ENCODE data around the gene FAM20A. TPM values are rescaled to one million over a fixed set of nuclear protein-coding genes. Genes with fewer than 3 reads are reported as not detected.

FAM20A gene
- total RNA-seq, 2 experiments from 2014 or later = not detected

DNA sequence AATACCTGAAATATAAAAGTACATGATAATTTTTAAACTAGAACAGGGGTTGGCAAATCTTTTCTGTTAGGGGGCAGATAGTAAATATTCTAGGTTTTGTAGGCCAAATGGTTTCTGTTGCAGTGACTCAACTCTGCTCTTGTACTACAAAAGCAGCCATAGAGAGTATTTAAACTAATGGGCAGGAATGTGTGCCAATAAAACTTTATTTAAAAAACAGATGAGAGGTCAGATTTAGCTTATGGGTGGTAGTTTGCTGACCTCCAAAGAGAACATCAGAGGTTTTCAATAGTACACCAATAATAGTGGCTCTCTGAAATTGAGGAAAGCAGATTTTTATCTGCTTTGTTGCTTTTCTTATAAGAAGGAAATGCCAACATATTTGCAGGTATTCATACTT is 15.2 kb upstream of the FAM20A start:
- no peak for DNase-seq
- H3K4me3 Mint-ChIP-seq = no peak overlapping the region
- ChIA-PET POLR2A (no interaction called here), CTCF (no interaction called here)
- TF ChIP-seq, protein P1, sequence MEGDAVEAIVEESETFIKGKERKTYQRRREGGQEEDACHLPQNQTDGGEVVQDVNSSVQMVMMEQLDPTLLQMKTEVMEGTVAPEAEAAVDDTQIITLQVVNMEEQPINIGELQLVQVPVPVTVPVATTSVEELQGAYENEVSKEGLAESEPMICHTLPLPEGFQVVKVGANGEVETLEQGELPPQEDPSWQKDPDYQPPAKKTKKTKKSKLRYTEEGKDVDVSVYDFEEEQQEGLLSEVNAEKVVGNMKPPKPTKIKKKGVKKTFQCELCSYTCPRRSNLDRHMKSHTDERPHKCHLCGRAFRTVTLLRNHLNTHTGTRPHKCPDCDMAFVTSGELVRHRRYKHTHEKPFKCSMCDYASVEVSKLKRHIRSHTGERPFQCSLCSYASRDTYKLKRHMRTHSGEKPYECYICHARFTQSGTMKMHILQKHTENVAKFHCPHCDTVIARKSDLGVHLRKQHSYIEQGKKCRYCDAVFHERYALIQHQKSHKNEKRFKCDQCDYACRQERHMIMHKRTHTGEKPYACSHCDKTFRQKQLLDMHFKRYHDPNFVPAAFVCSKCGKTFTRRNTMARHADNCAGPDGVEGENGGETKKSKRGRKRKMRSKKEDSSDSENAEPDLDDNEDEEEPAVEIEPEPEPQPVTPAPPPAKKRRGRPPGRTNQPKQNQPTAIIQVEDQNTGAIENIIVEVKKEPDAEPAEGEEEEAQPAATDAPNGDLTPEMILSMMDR (IDR thresholded peaks at IDR 0.05) = no peak
- intact Hi-C loops (cut with micrococcal nuclease) = no loop called here
- no peaks in the 10 kb centered on the region for H3K4me1 Mint-ChIP-seq (ENCODE audit: low read depth)
- no peaks in the 10 kb centered on the region for H3K9me3 Mint-ChIP-seq
- H3K27me3 Mint-ChIP-seq = peaks cover 25% of the 10 kb centered on the region
- H3K36me3 Mint-ChIP-seq (ENCODE audit: low read depth) = no peaks in the 10 kb centered on the region
- no peak for ATAC-seq
- no peak overlapping the region for H3K27ac Mint-ChIP-seq

DNA sequence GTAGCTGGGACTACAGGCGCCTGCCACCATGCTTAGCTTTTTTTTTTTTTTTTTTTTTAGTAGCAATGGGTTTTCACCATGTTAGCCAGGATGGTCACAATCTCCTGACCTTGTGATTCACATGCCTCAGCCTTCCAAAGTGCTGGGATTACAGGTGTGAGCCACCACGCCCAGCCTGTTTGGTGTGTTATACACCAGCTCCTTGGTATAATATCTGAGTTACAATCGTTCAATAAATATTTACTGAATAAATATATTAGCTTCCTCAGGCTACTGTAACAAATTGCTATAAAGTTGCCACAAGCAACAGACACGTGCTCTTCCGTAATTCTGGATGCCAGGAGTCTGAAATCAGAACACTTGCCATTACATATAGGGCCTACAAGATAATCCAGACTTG is 13.6 kb upstream of the FAM20A start:
- H3K4me3 Mint-ChIP-seq = no peak overlapping the region
- POLR2A ChIA-PET = no interaction called here
- H3K4me1 Mint-ChIP-seq (ENCODE audit: low read depth) = no peaks in the 10 kb centered on the region
- DNase-seq = no peak
- intact Hi-C loops (cut with micrococcal nuclease) = no loop called here
- H3K36me3 Mint-ChIP-seq (ENCODE audit: low read depth) = no peaks in the 10 kb centered on the region
- peaks cover 10% of the 10 kb centered on the region for H3K9me3 Mint-ChIP-seq
- CTCF ChIA-PET = interaction anchor here (0.7 to 4.0 kb wide), 12 partner anchors 8 to 147 kb away, joined by 3 to 20 read pairs (median 5); no protein-coding TSS in a partner anchor
- H3K27ac Mint-ChIP-seq = no peak overlapping the region
- TF ChIP-seq, protein P1 (IDR thresholded peaks at IDR 0.05) = no peak
- H3K27me3 Mint-ChIP-seq = peaks cover 22% of the 10 kb centered on the region
- ATAC-seq = no peak

DNA sequence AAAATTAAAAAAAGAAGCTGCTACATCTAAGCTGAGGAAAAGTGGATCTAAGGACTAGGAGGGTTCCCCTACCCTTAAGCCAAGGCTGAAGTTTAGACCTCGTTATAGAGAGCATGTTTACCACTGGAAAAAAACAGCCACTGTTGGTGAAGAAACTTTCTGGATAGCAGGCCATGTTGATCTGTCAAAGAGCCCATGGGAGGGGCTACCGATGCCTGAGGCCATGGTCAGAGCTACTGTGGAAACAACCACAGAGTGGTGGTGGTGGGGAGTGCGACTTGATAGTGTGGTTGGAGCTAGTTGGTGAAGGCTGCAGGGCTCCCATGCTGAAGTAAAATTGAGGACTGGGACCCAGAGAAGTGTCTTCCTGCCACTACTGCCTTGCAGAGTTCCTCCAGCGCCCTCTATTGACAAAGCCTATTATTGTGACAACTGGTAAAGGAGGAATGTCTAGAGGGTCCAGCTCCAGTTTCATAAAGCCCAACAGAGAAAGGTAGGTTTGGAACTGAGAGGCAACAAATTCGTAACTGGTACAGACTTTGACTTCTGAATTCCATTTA is 12.7 kb upstream of the FAM20A start:
- peak; percentile 48 for DNase-seq
- Mint-ChIP-seq H3K36me3 (ENCODE audit: low read depth) (no peaks in the 10 kb centered on the region), H3K4me3 (no peak overlapping the region), H3K27me3 (peaks cover 14% of the 10 kb centered on the region), H3K4me1 (ENCODE audit: low read depth) (no peaks in the 10 kb centered on the region), H3K9me3 (peaks cover 16% of the 10 kb centered on the region), H3K27ac (no peak overlapping the region)
- ChIA-PET CTCF (interaction anchor here (0.7 to 4.0 kb wide), 22 partner anchors 8 to 146 kb away, joined by 3 to 20 read pairs (median 3); no protein-coding TSS in a partner anchor), POLR2A (no interaction called here)
- TF ChIP-seq, protein P1 (IDR thresholded peaks at IDR 0.05) = peak; percentile 71
- ATAC-seq = peak; percentile 64
- intact Hi-C loops (cut with micrococcal nuclease) = no loop called here

DNA sequence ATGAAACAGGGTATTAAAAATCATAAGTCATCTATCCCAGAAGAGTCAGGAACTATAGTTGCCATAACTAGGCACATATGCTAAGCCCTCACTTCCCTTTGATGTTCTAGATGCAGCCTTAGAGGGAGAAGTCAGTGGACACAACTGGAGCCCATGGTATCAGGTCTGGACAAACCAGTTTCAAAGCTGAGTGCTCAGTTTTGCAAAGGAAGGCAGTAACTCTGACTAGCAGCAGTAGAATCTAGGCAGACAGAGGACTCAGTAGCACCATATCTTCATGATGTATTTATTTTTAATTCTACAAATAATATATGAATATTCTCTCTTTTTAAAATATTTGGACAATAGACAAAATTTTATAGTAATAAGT is 11.7 kb upstream of the FAM20A start:
- Mint-ChIP-seq H3K9me3 (peaks cover 20% of the 10 kb centered on the region), H3K4me1 (ENCODE audit: low read depth) (no peaks in the 10 kb centered on the region), H3K27ac (no peak overlapping the region), H3K36me3 (ENCODE audit: low read depth) (no peaks in the 10 kb centered on the region), H3K4me3 (no peak overlapping the region), H3K27me3 (peaks cover 10% of the 10 kb centered on the region)
- POLR2A ChIA-PET = no interaction called here
- intact Hi-C loops (cut with micrococcal nuclease) = no loop called here
- DNase-seq = no peak
- ATAC-seq = no peak
- CTCF ChIA-PET = interaction anchor here (1.4 to 4.0 kb wide), 4 partner anchors 11 to 145 kb away, joined by 4 to 20 read pairs (median 5); no protein-coding TSS in a partner anchor
- TF ChIP-seq, protein P1 (IDR thresholded peaks at IDR 0.05) = no peak

DNA sequence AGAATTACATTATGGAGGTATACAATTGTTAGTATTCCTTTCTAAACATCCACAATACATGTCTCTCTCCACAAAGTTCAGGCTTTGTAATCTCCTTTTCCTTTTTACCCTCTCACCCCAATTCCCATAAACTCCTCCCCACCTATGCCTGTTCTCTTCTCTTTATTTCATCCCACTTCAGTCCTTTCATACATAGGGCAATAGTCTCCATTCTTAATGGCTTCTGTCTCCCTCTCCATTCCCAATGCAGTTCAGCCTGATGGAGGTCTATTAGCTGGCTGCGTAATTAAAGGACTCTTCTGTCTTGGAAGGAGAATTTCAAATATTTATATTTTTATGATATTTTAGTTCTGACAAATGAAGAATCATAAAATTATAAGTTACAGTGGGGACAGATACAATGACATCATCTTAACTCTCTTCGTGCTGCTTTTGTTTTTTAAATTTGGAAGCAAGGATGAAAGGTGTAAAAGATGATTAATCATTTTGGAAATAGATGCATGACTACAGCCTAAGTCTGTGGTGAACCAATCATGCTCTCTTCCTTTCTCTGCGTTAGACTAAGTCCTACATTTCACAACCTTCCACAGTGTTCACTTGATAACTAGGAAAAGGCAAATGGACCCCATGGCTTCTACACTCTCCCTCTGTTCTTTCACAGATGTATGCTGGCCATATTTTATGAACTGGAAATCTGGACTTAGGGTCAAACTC is 11.2 kb upstream of the FAM20A start:
- ChIA-PET POLR2A (no interaction called here), CTCF (interaction anchor here (4.0 kb wide), 1 partner anchor 79 kb away, joined by 20 read pairs; no protein-coding TSS in a partner anchor)
- H3K27me3 Mint-ChIP-seq = peaks cover 10% of the 10 kb centered on the region
- TF ChIP-seq, protein P1 (IDR thresholded peaks at IDR 0.05) = no peak
- DNase-seq = no peak
- H3K9me3 Mint-ChIP-seq = peaks cover 25% of the 10 kb centered on the region
- H3K27ac Mint-ChIP-seq = no peak overlapping the region
- H3K36me3 Mint-ChIP-seq (ENCODE audit: low read depth) = no peaks in the 10 kb centered on the region
- no peak for ATAC-seq
- H3K4me1 Mint-ChIP-seq (ENCODE audit: low read depth) = no peaks in the 10 kb centered on the region
- H3K4me3 Mint-ChIP-seq = no peak overlapping the region
- intact Hi-C loops (cut with micrococcal nuclease) = no loop called here
